HEK293 (cell line): ENCODE data around the gene CENPV.

Experiments used
- SETDB1 ChIP-seq: IDR thresholded peaks from one replicate; pipeline ENCODE4 v1.6.1; 2017; ENCODE audit warnings: mild to moderate bottlenecking, low read length, moderate library complexity, mixed read lengths; ENCODE audit not compliant: insufficient read length
- ZNF174 ChIP-seq: fragments of 450-650 bp; formaldehyde crosslinking; IDR thresholded peaks from 2 replicates; pipeline ENCODE4 v1.5.0; 2017; ENCODE audit warnings: missing biosample characterization, mild to moderate bottlenecking, missing genetic modification characterization
- ZNF223 ChIP-seq: fragments of 450-650 bp; formaldehyde crosslinking; IDR thresholded peaks from 2 replicates; pipeline ENCODE4 v1.5.1; 2016; ENCODE audit warnings: missing biosample characterization, missing genetic modification characterization
- ZNF274 ChIP-seq, 2 experiments: fragments of 200-500 bp in 1 of 2; fragments of 450-650 bp in 1 of 2; sonication (Bioruptor generic) in 1 of 2; formaldehyde crosslinking in 1 of 2; IDR thresholded peaks; 2 replicates each; pipeline versions ENCODE4 v1.5.1 to v1.6.1; 2014 to 2016; ENCODE audit warnings: borderline replicate concordance in 1 of 2, inconsistent platforms in 1 of 2, low read length in 1 of 2, missing biosample characterization in 1 of 2, missing genetic modification characterization in 1 of 2
- ZNF302 ChIP-seq: fragments of 450-650 bp; formaldehyde crosslinking; IDR thresholded peaks from 2 replicates; pipeline ENCODE4 v1.5.1; 2016; ENCODE audit warnings: missing biosample characterization, missing genetic modification characterization, low read depth
- ZNF426 ChIP-seq: fragments of 450-650 bp; formaldehyde crosslinking; IDR thresholded peaks from 2 replicates; pipeline ENCODE4 v1.5.1; 2017; ENCODE audit warnings: missing biosample characterization, missing genetic modification characterization, mild to moderate bottlenecking, inconsistent platforms, moderate library complexity
- ZNF433 ChIP-seq: fragments of 450-650 bp; formaldehyde crosslinking; IDR thresholded peaks from 2 replicates; pipeline ENCODE4 v1.5.1; 2016; ENCODE audit warnings: missing biosample characterization, missing genetic modification characterization, low read depth
- ZNF707 ChIP-seq: fragments of 450-650 bp; formaldehyde crosslinking; IDR thresholded peaks from 2 replicates; pipeline ENCODE4 v1.5.1; 2016; ENCODE audit warnings: missing biosample characterization, missing genetic modification characterization
- TF ChIP-seq, protein P1 (sequence below): fragments of 450-650 bp; formaldehyde crosslinking; IDR thresholded peaks from 2 replicates; pipeline ENCODE4 v1.5.1; 2016; ENCODE audit warnings: missing biosample characterization, missing genetic modification characterization
- TF ChIP-seq, protein P2 (sequence below): fragments of 450-650 bp; formaldehyde crosslinking; IDR thresholded peaks from 2 replicates; pipeline ENCODE4 v1.5.1; 2016; ENCODE audit warnings: missing biosample characterization, missing genetic modification characterization

DNA sequence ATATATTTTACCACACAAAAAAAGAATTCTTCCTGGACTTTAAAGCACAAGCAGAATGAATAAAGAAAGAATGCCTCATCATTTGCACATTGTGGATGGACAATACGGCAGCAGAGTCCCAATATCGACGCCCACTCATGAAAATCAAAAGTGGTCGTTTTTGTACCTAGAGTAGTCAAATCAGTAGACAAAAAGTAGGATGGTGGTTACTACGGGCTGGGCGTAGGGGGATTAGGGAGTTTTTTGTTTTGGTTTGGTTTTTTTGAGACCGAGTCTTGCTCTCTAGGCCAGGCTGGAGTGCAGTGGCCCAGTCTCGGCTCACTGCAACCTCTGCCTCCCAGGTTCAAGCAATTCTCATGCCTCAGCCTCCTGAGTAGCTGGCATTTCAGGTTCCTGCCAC lies 8.6 kb upstream of the CENPV start:
- TF ChIP-seq, protein P1, sequence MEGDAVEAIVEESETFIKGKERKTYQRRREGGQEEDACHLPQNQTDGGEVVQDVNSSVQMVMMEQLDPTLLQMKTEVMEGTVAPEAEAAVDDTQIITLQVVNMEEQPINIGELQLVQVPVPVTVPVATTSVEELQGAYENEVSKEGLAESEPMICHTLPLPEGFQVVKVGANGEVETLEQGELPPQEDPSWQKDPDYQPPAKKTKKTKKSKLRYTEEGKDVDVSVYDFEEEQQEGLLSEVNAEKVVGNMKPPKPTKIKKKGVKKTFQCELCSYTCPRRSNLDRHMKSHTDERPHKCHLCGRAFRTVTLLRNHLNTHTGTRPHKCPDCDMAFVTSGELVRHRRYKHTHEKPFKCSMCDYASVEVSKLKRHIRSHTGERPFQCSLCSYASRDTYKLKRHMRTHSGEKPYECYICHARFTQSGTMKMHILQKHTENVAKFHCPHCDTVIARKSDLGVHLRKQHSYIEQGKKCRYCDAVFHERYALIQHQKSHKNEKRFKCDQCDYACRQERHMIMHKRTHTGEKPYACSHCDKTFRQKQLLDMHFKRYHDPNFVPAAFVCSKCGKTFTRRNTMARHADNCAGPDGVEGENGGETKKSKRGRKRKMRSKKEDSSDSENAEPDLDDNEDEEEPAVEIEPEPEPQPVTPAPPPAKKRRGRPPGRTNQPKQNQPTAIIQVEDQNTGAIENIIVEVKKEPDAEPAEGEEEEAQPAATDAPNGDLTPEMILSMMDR (tag by site-specific recombination) = no peak
- TF ChIP-seq ZNF302 (tag by site-specific recombination) (no peak), ZNF174 (tag by site-specific recombination) (no peak), ZNF433 (tag by site-specific recombination) (no peak), ZNF426 (tag by site-specific recombination) (no peak), ZNF707 (no peak), ZNF223 (tag by site-specific recombination) (no peak), ZNF274 (IDR thresholded peaks at IDR 0.05; ENCODE audit: low read length) (no peak), ZNF274 (tag by site-specific recombination; IDR thresholded peaks at IDR 0.05; ENCODE audit: borderline replicate concordance) (no peak), SETDB1 (no peak)
- TF ChIP-seq, protein P2, sequence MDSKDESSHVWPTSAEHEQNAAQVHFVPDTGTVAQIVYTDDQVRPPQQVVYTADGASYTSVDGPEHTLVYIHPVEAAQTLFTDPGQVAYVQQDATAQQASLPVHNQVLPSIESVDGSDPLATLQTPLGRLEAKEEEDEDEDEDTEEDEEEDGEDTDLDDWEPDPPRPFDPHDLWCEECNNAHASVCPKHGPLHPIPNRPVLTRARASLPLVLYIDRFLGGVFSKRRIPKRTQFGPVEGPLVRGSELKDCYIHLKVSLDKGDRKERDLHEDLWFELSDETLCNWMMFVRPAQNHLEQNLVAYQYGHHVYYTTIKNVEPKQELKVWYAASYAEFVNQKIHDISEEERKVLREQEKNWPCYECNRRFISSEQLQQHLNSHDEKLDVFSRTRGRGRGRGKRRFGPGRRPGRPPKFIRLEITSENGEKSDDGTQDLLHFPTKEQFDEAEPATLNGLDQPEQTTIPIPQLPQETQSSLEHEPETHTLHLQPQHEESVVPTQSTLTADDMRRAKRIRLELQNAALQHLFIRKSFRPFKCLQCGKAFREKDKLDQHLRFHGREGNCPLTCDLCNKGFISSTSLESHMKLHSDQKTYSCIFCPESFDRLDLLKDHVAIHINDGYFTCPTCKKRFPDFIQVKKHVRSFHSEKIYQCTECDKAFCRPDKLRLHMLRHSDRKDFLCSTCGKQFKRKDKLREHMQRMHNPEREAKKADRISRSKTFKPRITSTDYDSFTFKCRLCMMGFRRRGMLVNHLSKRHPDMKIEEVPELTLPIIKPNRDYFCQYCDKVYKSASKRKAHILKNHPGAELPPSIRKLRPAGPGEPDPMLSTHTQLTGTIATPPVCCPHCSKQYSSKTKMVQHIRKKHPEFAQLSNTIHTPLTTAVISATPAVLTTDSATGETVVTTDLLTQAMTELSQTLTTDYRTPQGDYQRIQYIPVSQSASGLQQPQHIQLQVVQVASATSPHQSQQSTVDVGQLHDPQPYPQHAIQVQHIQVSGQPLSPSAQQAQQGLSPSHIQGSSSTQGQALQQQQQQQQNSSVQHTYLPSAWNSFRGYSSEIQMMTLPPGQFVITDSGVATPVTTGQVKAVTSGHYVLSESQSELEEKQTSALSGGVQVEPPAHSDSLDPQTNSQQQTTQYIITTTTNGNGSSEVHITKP (tag by site-specific recombination) = no peak
